ENCODE results near the gene SIGLEC9.

SIGLEC9 gene

GRCh38 chr19:51124729-51125128 is at the start of gene SIGLEC9:
Gene SIGLEC9, plus strand, starts transcription at chr19:51124906. Its CDS starts 69 bp downstream, at chr19:51124975.
- peaks cover 4% of the 10 kb centered on the region for H3K36me3 Mint-ChIP-seq
- H3K4me1 Mint-ChIP-seq: peaks cover 16% of the 10 kb centered on the region
- no peak for DNase-seq (ENCODE audit: low spot score in 2 of 2)
- H3K27ac Mint-ChIP-seq: no peak within 1 kb of the TSS
- ATAC-seq (ENCODE audit: low read depth): no peak
- H3K9me3 Mint-ChIP-seq: peaks cover 2% of the 10 kb centered on the region
- H3K27me3 Mint-ChIP-seq: peaks cover 17% of the 10 kb centered on the region
- no peak within 1 kb of the TSS for H3K4me3 Mint-ChIP-seq

GRCh38 chr19:51075998-51076397 is 48.7 kb upstream of the SIGLEC9 start:
- peaks cover 5% of the 10 kb centered on the region for H3K27me3 Mint-ChIP-seq
- no peak overlapping the region for H3K27ac Mint-ChIP-seq
- ATAC-seq (ENCODE audit: low read depth): no peak
- no peak overlapping the region for H3K4me3 Mint-ChIP-seq
- H3K9me3 Mint-ChIP-seq: peaks cover 5% of the 10 kb centered on the region
- H3K36me3 Mint-ChIP-seq: peaks cover 1% of the 10 kb centered on the region
- no peak for DNase-seq (ENCODE audit: low spot score in 2 of 2)
- no peaks in the 10 kb centered on the region for H3K4me1 Mint-ChIP-seq

GRCh38 chr19:51076631-51077213 is 48.0 kb upstream of the SIGLEC9 start:
- DNase-seq (ENCODE audit: low spot score in 2 of 2): no peak
- Mint-ChIP-seq H3K27ac (no peak overlapping the region), H3K9me3 (peaks cover 5% of the 10 kb centered on the region), H3K27me3 (peaks cover 5% of the 10 kb centered on the region), H3K4me1 (no peaks in the 10 kb centered on the region), H3K36me3 (peaks cover 1% of the 10 kb centered on the region), H3K4me3 (no peak overlapping the region)
- ATAC-seq (ENCODE audit: low read depth): no peak

- ATAC-seq (ENCODE audit: low read depth) (no peak), DNase-seq (ENCODE audit: low spot score in 2 of 2) (no peak)
- Mint-ChIP-seq H3K4me1 (peaks cover under 1% of the 10 kb centered on the region), H3K36me3 (peaks cover 1% of the 10 kb centered on the region), H3K9me3 (peaks cover 5% of the 10 kb centered on the region), H3K4me3 (no peak overlapping the region), H3K27ac (no peak overlapping the region), H3K27me3 (peaks cover 14% of the 10 kb centered on the region)
These were observed 46.6 kb upstream of the SIGLEC9 start for GRCh38 chr19:51078104-51078503.

- H3K27ac Mint-ChIP-seq: no peak overlapping the region
- H3K27me3 Mint-ChIP-seq: peaks cover 20% of the 10 kb centered on the region
- peaks cover 5% of the 10 kb centered on the region for H3K9me3 Mint-ChIP-seq
- no peak for ATAC-seq (ENCODE audit: low read depth)
- H3K4me3 Mint-ChIP-seq: no peak overlapping the region
- peaks cover 5% of the 10 kb centered on the region for H3K4me1 Mint-ChIP-seq
- no peak for DNase-seq (ENCODE audit: low spot score in 2 of 2)
- H3K36me3 Mint-ChIP-seq: peaks cover 1% of the 10 kb centered on the region
These were observed 46.0 kb upstream of the SIGLEC9 start for GRCh38 chr19:51078731-51079130.

- H3K4me3 Mint-ChIP-seq: no peak overlapping the region
- DNase-seq (ENCODE audit: low spot score in 2 of 2): no peak
- H3K36me3 Mint-ChIP-seq: peaks cover 1% of the 10 kb centered on the region
- H3K9me3 Mint-ChIP-seq: no peaks in the 10 kb centered on the region
- peaks cover 5% of the 10 kb centered on the region for H3K4me1 Mint-ChIP-seq
- peaks cover 21% of the 10 kb centered on the region for H3K27me3 Mint-ChIP-seq
- H3K27ac Mint-ChIP-seq: no peak overlapping the region
- ATAC-seq (ENCODE audit: low read depth): no peak
These were observed 45.1 kb upstream of the SIGLEC9 start for GRCh38 chr19:51079481-51080110.

GRCh38 chr19:51081476-51081875 is 43.2 kb upstream of the SIGLEC9 start:
- H3K4me1 Mint-ChIP-seq: peaks cover 5% of the 10 kb centered on the region
- no peaks in the 10 kb centered on the region for H3K9me3 Mint-ChIP-seq
- no peak for DNase-seq (ENCODE audit: low spot score in 2 of 2)
- no peak overlapping the region for H3K27ac Mint-ChIP-seq
- H3K4me3 Mint-ChIP-seq: no peak overlapping the region
- ATAC-seq (ENCODE audit: low read depth): no peak
- H3K27me3 Mint-ChIP-seq: peaks cover 18% of the 10 kb centered on the region
- peaks cover 3% of the 10 kb centered on the region for H3K36me3 Mint-ChIP-seq

- peaks cover 5% of the 10 kb centered on the region for H3K4me1 Mint-ChIP-seq
- H3K36me3 Mint-ChIP-seq: peaks cover 10% of the 10 kb centered on the region
- DNase-seq (ENCODE audit: low spot score in 2 of 2) (no peak), ATAC-seq (ENCODE audit: low read depth) (no peak)
- no peaks in the 10 kb centered on the region for H3K9me3 Mint-ChIP-seq
- H3K27me3 Mint-ChIP-seq: peaks cover 18% of the 10 kb centered on the region
- H3K27ac Mint-ChIP-seq: no peak within 1 kb of the TSS
- no peak within 1 kb of the TSS for H3K4me3 Mint-ChIP-seq
These were observed 42.1 kb upstream of the SIGLEC9 start, which contains the start of gene KLK14 for GRCh38 chr19:51082611-51083010. Gene KLK14, minus strand, starts transcription at chr19:51082887. Its CDS starts 273 bp downstream, at chr19:51082614.

- Mint-ChIP-seq H3K27me3 (peaks cover 18% of the 10 kb centered on the region), H3K36me3 (peaks cover 10% of the 10 kb centered on the region), H3K4me3 (no peak overlapping the region), H3K4me1 (peaks cover 5% of the 10 kb centered on the region), H3K27ac (no peak overlapping the region), H3K9me3 (no peaks in the 10 kb centered on the region)
- no peak for DNase-seq (ENCODE audit: low spot score in 2 of 2)
- no peak for ATAC-seq (ENCODE audit: low read depth)
These were observed 41.5 kb upstream of the SIGLEC9 start for GRCh38 chr19:51083181-51083580.

- no peak overlapping the region for H3K4me3 Mint-ChIP-seq
- no peak for ATAC-seq (ENCODE audit: low read depth)
- no peaks in the 10 kb centered on the region for H3K9me3 Mint-ChIP-seq
- H3K27ac Mint-ChIP-seq: no peak overlapping the region
- peaks cover 10% of the 10 kb centered on the region for H3K36me3 Mint-ChIP-seq
- peaks cover 5% of the 10 kb centered on the region for H3K4me1 Mint-ChIP-seq
- DNase-seq (ENCODE audit: low spot score in 2 of 2): no peak
- peaks cover 18% of the 10 kb centered on the region for H3K27me3 Mint-ChIP-seq
These were observed 40.9 kb upstream of the SIGLEC9 start for GRCh38 chr19:51083783-51084182.

- ATAC-seq (ENCODE audit: low read depth) (no peak), DNase-seq (ENCODE audit: low spot score in 2 of 2) (no peak)
- H3K27me3 Mint-ChIP-seq: peaks cover 18% of the 10 kb centered on the region
These were observed 40.2 kb upstream of the SIGLEC9 start for GRCh38 chr19:51084505-51084904.

GRCh38 chr19:51086153-51086850 is 38.4 kb upstream of the SIGLEC9 start:
- DNase-seq (ENCODE audit: low spot score in 2 of 2) (no peak), ATAC-seq (ENCODE audit: low read depth) (no peak)
- Mint-ChIP-seq H3K9me3 (no peaks in the 10 kb centered on the region), H3K27me3 (peaks cover 18% of the 10 kb centered on the region), H3K27ac (no peak overlapping the region), H3K4me1 (peaks cover 5% of the 10 kb centered on the region), H3K4me3 (no peak overlapping the region), H3K36me3 (peaks cover 10% of the 10 kb centered on the region)

More at GRCh38 chr19:51084505-51084904, 40.2 kb upstream of the SIGLEC9 start:
- no peak overlapping the region for H3K27ac Mint-ChIP-seq
- H3K4me1 Mint-ChIP-seq: peaks cover 5% of the 10 kb centered on the region
- H3K36me3 Mint-ChIP-seq: peaks cover 12% of the 10 kb centered on the region
- H3K9me3 Mint-ChIP-seq: no peaks in the 10 kb centered on the region
- no peak overlapping the region for H3K4me3 Mint-ChIP-seq

GRCh38 chr19:51089786-51090185 is 34.9 kb upstream of the SIGLEC9 start:
- Mint-ChIP-seq H3K4me1 (peaks cover 2% of the 10 kb centered on the region), H3K36me3 (peaks cover 10% of the 10 kb centered on the region), H3K4me3 (no peak overlapping the region), H3K9me3 (no peaks in the 10 kb centered on the region), H3K27me3 (no peaks in the 10 kb centered on the region), H3K27ac (no peak overlapping the region)
- ATAC-seq (ENCODE audit: low read depth) (no peak), DNase-seq (ENCODE audit: low spot score in 2 of 2) (no peak)

GRCh38 chr19:51090471-51090870 is 34.2 kb upstream of the SIGLEC9 start:
- DNase-seq (ENCODE audit: low spot score in 2 of 2) (no peak), ATAC-seq (ENCODE audit: low read depth) (no peak)
- no peaks in the 10 kb centered on the region for H3K9me3 Mint-ChIP-seq
- H3K27ac Mint-ChIP-seq: no peak overlapping the region
- peaks cover 2% of the 10 kb centered on the region for H3K4me1 Mint-ChIP-seq
- H3K36me3 Mint-ChIP-seq: peaks cover 10% of the 10 kb centered on the region
- no peak overlapping the region for H3K4me3 Mint-ChIP-seq
- no peaks in the 10 kb centered on the region for H3K27me3 Mint-ChIP-seq
